ENCODE measurements around the gene TXNRD2.

DNA sequence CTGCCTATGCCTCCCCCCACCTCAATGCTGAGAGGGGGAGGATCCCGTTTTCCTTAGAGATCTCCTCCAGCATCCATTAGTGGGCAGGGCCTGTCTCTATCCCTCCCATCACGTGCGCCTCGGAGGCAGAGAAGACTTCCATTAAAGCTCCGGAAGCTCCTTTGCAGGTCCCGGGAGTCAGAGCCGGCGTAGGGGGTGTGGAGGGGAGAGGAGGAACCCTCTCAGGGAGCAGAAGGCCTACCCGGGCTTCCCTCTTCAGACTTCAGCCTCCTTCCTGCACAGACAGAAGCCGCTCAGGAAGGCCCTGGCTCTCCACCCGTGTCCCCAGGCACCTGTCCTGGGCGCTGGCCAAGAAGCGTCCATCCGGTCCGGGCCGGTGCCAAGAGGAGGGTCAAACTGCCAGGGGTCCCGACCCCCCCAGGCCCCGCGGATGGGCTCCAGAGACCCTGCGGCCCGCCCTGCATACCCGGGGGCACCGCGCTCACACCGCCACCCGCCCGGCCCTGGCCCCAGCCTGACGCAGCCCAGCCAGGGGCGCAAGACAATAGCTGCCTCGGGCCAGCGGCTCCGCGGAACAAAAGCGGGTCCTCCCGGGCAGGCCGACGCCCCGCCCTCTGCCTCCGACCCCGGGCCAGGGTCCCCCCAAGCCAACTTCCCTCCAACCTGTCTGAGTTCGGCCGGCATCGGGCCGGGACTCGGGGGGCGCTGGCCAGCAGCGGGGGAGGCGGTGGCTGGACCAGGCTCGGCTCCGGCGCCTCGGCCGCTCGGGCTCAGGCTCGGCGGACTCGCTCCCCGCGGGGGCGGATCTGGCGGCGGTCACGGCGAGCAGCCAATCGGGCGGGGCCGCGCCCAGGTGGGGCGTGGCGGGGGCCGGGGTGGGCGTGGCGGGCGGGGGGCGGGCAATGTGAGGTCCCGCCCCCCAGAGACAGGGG, 45.1 kb upstream of the TXNRD2 start:
- TF ChIP-seq, protein P1, sequence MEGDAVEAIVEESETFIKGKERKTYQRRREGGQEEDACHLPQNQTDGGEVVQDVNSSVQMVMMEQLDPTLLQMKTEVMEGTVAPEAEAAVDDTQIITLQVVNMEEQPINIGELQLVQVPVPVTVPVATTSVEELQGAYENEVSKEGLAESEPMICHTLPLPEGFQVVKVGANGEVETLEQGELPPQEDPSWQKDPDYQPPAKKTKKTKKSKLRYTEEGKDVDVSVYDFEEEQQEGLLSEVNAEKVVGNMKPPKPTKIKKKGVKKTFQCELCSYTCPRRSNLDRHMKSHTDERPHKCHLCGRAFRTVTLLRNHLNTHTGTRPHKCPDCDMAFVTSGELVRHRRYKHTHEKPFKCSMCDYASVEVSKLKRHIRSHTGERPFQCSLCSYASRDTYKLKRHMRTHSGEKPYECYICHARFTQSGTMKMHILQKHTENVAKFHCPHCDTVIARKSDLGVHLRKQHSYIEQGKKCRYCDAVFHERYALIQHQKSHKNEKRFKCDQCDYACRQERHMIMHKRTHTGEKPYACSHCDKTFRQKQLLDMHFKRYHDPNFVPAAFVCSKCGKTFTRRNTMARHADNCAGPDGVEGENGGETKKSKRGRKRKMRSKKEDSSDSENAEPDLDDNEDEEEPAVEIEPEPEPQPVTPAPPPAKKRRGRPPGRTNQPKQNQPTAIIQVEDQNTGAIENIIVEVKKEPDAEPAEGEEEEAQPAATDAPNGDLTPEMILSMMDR (IDR thresholded peaks at IDR 0.05), result no peak
- TF ChIP-seq POLR2A (IDR thresholded peaks at IDR 0.05), result peak in 1 of 2 donors; percentile 83

All from thyroid gland (tissue), 4 donors.